ENCODE data around the gene TTC39C.

TTC39C gene

GRCh38 chr18:23992089-23992940, 22.2 kb upstream of the TTC39C start:
- DNase-seq = no peak

GRCh38 chr18:23992941-23993280, 21.6 kb upstream of the TTC39C start:
- DNase-seq = no peak

- peak; percentile 74 for DNase-seq
These were observed 20.1 kb upstream of the TTC39C start for GRCh38 chr18:23994361-23994902.

GRCh38 chr18:23995180-23995579, 19.4 kb upstream of the TTC39C start:
- no peak for DNase-seq

- DNase-seq = no peak
These were observed 16.5 kb upstream of the TTC39C start for GRCh38 chr18:23998018-23998417.

GRCh38 chr18:23998820-23999219, 15.7 kb upstream of the TTC39C start:
- DNase-seq = no peak

- no peak for DNase-seq
These were observed 13.7 kb upstream of the TTC39C start for GRCh38 chr18:24000613-24001490.

DNA sequence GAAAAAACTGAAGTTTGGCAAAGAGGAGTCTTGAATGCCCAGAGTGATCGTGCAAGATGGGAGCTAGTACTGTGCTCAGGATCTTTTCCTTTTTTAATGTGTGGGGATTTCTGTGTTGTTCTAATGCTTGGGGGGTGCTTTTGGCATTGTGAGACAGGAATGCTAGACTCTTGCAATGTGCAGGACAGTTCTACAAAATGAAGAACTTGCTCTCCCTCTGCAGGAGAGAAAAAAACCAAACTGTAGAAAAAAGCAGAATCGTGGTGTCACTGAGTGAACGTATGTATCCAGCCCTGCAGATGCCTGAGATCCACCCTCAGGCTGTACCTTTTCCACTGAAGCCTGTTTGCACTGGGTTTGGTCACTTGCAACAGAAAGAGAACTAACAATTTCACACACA, 12.1 kb upstream of the TTC39C start:
- no peak for DNase-seq

GRCh38 chr18:24003288-24003687, 11.3 kb upstream of the TTC39C start:
- no peak for DNase-seq

- DNase-seq = no peak
These were observed 10.5 kb upstream of the TTC39C start for GRCh38 chr18:24003903-24004640.

DNA sequence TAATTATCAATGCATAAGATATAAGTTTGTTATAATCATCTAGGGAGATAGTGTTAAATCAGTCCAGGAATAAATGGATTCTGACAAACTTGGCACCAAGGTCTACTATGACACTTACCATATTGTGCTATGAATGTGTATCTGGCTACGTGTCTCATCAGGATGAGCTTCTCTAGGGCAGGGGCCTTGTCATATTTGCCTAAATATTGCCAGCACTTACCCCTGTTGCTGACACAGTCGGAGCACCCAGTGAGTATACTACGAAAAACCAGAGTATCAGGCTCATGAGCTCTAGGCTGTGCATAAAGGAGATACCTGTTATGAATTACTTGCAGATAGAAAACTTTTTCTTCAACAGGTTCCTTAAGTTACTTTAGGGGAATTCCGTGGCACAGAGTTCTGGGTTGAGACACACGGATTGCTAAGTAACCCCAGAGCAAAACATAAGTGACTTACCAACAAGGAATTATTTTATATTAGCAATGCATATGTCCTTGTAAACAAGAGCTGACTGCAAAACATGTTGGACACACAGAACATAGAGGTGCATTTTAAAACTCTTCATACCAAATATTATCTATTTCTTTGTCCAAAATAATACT, 7.7 kb upstream of the TTC39C start:
- DNase-seq = no peak

- DNase-seq = no peak
These were observed 5.3 kb upstream of the TTC39C start for GRCh38 chr18:24009246-24009645.

DNA sequence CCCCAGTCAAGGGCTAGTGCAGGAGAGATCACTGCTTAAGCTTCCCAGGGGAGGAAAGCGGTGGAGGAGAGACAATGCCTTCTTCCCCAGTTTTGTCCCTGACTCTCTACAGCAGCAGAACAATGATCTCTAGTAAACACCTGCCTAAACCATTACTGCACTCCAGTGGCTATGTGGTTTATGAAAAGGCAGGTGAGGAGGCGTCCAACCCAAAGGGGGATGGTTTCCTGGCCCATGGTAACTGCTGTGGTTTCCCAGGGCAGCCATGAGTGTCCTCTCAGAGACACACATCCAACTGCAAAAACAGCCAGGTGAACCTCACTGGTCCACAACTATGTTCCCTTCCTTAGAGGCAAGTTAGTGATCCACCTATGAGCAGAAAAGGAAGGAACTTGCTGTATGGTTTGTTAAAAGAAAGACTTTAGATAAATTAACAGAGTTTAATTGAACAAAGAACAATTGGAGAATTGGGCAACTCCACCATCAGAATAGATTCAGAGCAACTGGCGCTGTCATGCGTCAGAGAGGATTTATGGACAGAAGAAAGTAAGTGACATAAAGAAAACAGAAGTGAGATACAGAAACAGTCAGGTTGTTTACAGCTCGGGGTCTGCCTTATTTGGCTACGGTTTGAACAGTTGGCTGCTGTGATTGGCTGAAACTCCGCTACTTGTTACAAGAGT, 4.8 kb upstream of the TTC39C start:
- DNase-seq = no peak

- no peak for DNase-seq
These were observed 3.9 kb upstream of the TTC39C start for GRCh38 chr18:24010673-24011072.

DNA sequence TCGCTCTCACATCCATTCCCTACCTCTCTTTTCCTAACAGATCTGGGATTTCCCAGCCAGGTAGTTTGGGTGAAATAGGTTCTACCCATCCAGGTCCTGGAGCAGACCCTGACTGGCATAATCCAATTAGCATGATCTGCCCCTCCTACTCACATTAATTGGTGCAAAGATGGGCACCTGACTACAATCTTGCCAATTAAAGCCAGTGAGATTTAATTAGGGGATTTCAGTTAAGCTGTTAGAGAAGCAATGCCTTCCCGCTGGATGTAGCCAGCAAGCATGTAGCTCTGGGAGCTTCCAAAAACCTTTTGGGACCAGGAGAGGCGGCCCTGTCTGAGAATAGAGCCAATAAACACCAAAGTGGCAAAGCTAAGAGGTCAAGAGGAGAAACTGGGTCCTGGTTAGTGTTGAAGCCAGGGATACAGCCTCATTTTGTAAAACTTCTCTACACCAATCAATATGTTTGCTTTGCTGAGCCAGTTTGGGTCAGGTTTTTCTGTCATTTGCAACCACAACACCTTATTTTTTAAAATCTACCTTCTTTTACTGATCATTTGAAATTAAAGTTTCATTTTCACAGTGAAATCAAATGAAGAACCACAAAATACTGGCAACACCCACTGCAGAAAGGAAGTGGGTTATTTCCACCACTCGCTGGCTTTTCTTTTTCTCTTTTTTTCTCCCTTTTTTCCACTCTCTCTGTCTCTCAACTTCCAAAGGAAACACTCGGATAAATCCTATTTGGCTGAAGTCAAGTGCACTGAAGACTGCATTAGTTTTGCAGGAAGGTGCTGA, 3.2 kb upstream of the TTC39C start:
- no peak for DNase-seq

GRCh38 chr18:24013051-24013450, 1.5 kb upstream of the TTC39C start:
- no peak for DNase-seq

DNA sequence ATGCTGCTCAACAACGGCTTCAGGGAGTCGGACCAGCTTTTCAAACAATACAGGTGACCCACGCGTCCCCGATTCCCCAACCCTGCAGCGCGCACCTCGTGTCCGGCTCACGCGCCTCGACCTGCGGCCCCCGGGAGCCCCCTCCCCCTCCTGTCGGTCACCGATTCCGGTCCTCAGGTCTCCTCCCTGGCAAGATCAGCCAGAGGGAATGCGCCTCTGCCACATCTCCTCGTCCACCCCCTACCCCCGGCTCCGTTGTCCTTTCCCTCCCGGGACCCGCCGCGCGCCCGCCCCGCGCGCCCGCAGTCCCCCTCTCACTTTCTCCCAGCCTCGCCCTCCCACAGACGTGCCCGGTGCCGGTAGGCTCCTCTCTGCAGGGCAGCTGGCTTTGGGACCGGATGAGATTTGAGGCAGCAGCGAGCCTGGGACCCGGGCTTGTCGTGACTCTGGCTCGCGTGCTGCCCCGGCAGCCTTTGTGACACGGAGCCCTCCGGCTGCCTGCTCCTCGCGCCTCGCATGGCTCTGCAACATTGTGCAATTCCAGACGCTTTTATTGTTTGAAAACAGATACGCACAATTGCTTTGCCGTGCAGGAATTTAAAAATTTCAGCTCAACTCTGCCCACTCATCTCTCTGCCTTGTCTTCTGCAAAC, 558 bp downstream of the TTC39C start:
- DNase-seq = peak; percentile 53

DNA sequence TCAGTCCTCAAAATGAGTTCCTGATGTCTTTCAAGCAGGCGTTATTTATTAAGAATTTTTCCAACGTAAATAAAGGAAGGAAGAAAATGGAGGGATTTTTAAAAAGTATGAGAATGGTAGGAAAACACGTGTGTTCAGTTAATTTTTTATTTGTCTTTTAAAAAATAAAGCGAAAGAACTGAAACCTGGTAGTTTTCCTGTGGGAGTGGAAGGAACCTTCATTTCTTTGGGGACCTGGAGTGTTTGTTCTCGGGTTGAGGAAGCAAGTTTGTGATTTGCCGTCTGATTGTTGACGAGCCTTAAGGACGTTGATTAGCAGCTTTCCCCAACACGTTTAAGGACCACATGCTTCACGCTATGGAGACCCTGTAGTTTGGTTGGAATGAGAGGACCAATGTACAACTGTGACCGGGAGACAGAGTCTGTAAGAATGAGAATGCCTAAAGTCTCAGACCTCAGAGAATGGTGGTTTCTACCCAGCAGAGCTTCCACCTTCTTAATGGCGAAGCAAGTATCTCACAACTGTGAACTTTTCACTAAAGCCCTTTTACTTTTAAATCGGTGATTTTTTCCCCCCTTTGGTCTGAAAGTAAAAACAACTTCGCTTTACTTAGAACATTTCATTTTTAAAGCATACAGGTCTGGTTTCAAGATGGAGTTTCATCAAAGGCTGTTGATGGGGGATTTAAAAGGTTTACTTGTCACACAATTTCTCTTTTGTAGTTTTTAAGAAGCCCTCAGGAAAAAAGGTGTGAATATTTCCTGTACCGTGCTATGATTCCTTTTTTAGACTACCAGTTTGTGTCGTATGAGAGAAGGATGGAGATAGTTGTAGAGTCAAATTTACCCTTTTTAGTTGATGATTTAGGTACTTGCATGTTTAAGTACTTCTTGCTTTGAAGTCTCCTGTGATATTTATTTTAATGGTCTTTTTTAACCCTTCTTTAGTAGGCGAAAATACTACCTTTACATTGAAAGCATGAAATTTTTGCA, 1.4 kb downstream of the TTC39C start:
- DNase-seq = no peak

GRCh38 chr18:24016643-24017042, 2.1 kb downstream of the TTC39C start:
- DNase-seq = peak; percentile 17
